GM12878 (cell line): ENCODE results near the gene GSG1L. TPM values are rescaled to one million over a fixed set of nuclear protein-coding genes. Genes with fewer than 3 reads are reported as not detected.

Experiments used
- ATAC-seq: fragments of 200-7000 bp; cut with Tn5 transposase; 3 replicates; pipeline ENCODE4 v1.9.1; 2020; ENCODE audit warnings: mild to moderate bottlenecking, moderate library complexity
- BruUV-seq: library from RNA; stranded (reverse); fragments of 400-500 nt; replicated peaks from 2 replicates; lab custom pipeline; 2021; lab: Mats Ljungman, UMichigan
- CTCF ChIA-PET: fragments of 300-600 bp; sonication (Branson Sonifier 250); formaldehyde crosslinking; extraction: SDS; loops from one replicate; lab custom pipeline; 2021; ENCODE audit warnings: inconsistent platforms; lab: Yijun Ruan, JAX
- POLR2A ChIA-PET: fragments of 350-600 bp; formaldehyde crosslinking; extraction: SDS; loops from one replicate; lab custom pipeline; 2021; ENCODE audit warnings: inconsistent platforms; lab: Charles Lee
- RAD21 ChIA-PET: fragments of 300-600 bp; sonication (Branson Sonifier 250); formaldehyde crosslinking; loops from one replicate; lab custom pipeline; 2023; ENCODE audit warnings: antibody characterized with exemption; ENCODE audit not compliant: unreplicated experiment; lab: Charles Lee
- SMC1A ChIA-PET: fragments of 300-600 bp; sonication (Branson Sonifier 250); formaldehyde crosslinking; loops from one replicate; lab custom pipeline; 2023; ENCODE audit not compliant: unreplicated experiment, uncharacterized antibody; lab: Charles Lee
- DNase-seq: peaks from one replicate; pipeline ENCODE4 v3.0.0-alpha.2; 2011; ENCODE audit warnings: low read depth, low spot score
- FAIRE-seq: peaks from 3 replicates; lab custom pipeline; 2011; peaks lifted over from hg19 to GRCh38; lab: Jason Lieb, UNC
- H2AFZ ChIP-seq: 2 replicates; pipeline ENCODE4 v1.6.0; 2011; ENCODE audit warnings: low read depth, low read length, control low read depth; ENCODE audit not compliant: control insufficient read depth
- H3K27ac ChIP-seq: 2 replicates; pipeline ENCODE4 v1.5.1; 2011; ENCODE audit warnings: control low read depth; ENCODE audit not compliant: control insufficient read depth, insufficient read depth
- H3K27me3 ChIP-seq, 2 experiments: replicated peaks in 1 of 2; 2 replicates each; pipeline versions ENCODE4 v1.6.0 to v1.6.1; 2011; ENCODE audit warnings: low read length in 1 of 2; ENCODE audit not compliant: control insufficient read depth in 2 of 2, insufficient read depth in 2 of 2
- H3K36me3 ChIP-seq, 2 experiments: 2 replicates each; pipeline ENCODE4 v1.5.1; 2011; ENCODE audit warnings: low read length in 1 of 2; ENCODE audit not compliant: control insufficient read depth in 2 of 2, insufficient read depth in 2 of 2
- H3K4me1 ChIP-seq: 2 replicates; pipeline ENCODE4 v1.6.1; 2011; ENCODE audit warnings: mild to moderate bottlenecking, low read length, moderate library complexity, mixed read lengths; ENCODE audit not compliant: control insufficient read depth, insufficient read depth
- H3K4me2 ChIP-seq: 2 replicates; pipeline ENCODE4 v1.6.0; 2011; ENCODE audit warnings: control low read depth; ENCODE audit not compliant: control insufficient read depth, insufficient read depth
- H3K4me3 ChIP-seq: fragments of 200-600 bp; sonication (generic); 2 replicates; pipeline ENCODE4 v1.5.1; 2016
- H3K79me2 ChIP-seq: 2 replicates; pipeline ENCODE4 v1.6.0; 2011; ENCODE audit warnings: low read length; ENCODE audit not compliant: control insufficient read depth, insufficient read depth
- H3K9ac ChIP-seq: 2 replicates; pipeline ENCODE4 v1.8.0; 2011; ENCODE audit warnings: low read length, control low read depth, mixed read lengths; ENCODE audit not compliant: control insufficient read depth, insufficient read depth
- H3K9me3 ChIP-seq: replicated peaks from 3 replicates; pipeline ENCODE4 v1.5.1; 2011; ENCODE audit warnings: mild to moderate bottlenecking, low read length; ENCODE audit not compliant: control insufficient read depth, insufficient read depth
- H4K20me1 ChIP-seq: 2 replicates; pipeline ENCODE4 v1.6.0; 2011; ENCODE audit not compliant: control insufficient read depth, insufficient read depth
- E2F8 ChIP-seq: fragments of 450-650 bp; IDR thresholded peaks from 2 replicates; pipeline ENCODE4 v1.6.1; 2018; ENCODE audit warnings: mild to moderate bottlenecking, low read depth, moderate library complexity; ENCODE audit not compliant: partially characterized antibody
- HDAC6 ChIP-seq: fragments of 200-600 bp; sonication (generic); IDR thresholded peaks from one replicate; pipeline ENCODE4 v1.8.0; 2017; ENCODE audit warnings: antibody characterized with exemption; ENCODE audit not compliant: unreplicated experiment
- HDGF ChIP-seq: fragments of 450-650 bp; IDR thresholded peaks from 2 replicates; pipeline ENCODE4 v1.6.1; 2016; ENCODE audit warnings: antibody characterized with exemption
- NFYB ChIP-seq: IDR thresholded peaks from 2 replicates; pipeline ENCODE4 v1.6.1; 2011; ENCODE audit warnings: low read depth, mild to moderate bottlenecking, low read length, improper control_type of control experiment, moderate library complexity; ENCODE audit not compliant: insufficient read depth
- TCF3 ChIP-seq: IDR thresholded peaks from 2 replicates; pipeline ENCODE4 v1.6.1; 2012; ENCODE audit warnings: low read depth, mild to moderate bottlenecking, low read length, borderline replicate concordance; ENCODE audit not compliant: insufficient read depth
- WRNIP1 ChIP-seq: IDR thresholded peaks from 2 replicates; pipeline ENCODE4 v1.6.1; 2011; ENCODE audit warnings: low read depth, low read length, improper control_type of control experiment, borderline replicate concordance
- ZBTB11 ChIP-seq: fragments of 450-650 bp; formaldehyde crosslinking; IDR thresholded peaks from 2 replicates; pipeline ENCODE4 v1.5.0; 2022; ENCODE audit warnings: mild to moderate bottlenecking, missing genetic modification characterization
- ZNF24 ChIP-seq: fragments of 450-650 bp; IDR thresholded peaks from 2 replicates; pipeline ENCODE4 v1.6.1; 2017; ENCODE audit warnings: antibody characterized with exemption, mild to moderate bottlenecking
- WGBS: methylation state at CpG from one replicate; pipeline ENCODE4 v1.1.6; 2016; ENCODE audit warnings: low lambda C conversion rate; ENCODE audit not compliant: insufficient replicate concordance, insufficient coverage; ENCODE audit errors: missing lambda C conversion rate; 5-methylcytosine and 5-hydroxymethylcytosine counted together
- in situ Hi-C: fragments of 300-500 bp; cut with MboI; formaldehyde crosslinking; loops from 9 replicates; pipeline ENCODE4 v1.14.3; 2018; ENCODE audit warnings: mixed read lengths
- intact Hi-C: fragments of 100-400 bp; cut with micrococcal nuclease; formaldehyde crosslinking; loops from one replicate; pipeline ENCODE4 v1.14.2; 2022; ENCODE audit not compliant: unreplicated experiment
- polyA plus RNA-seq, 11 experiments: library from polyadenylated mRNA; depleted of rRNA in 4 of 11; unstranded in 6 of 11; stranded (reverse) in 5 of 11; fragments of >200 nt; fragmentation: Nextera tagmentation in 4 of 11; fragmentation: Illumina TruSeq in 1 of 11; extraction: Ambion mirVana in 4 of 11; extraction: Trizol in 1 of 11; gene quantifications; 1 replicate in 1 of 11; 2 replicates in 10 of 11; pipeline versions ENCODE4 v1.2.1 to v1.2.3, GENCODE V29; 2011 to 2016; ENCODE audit warnings: inconsistent platforms in 2 of 11, missing spikeins in 2 of 11, low read depth in 1 of 11
- total RNA-seq, 4 experiments: library from RNA; depleted of rRNA in 3 of 4; stranded (reverse); fragments of >200 nt in 3 of 4; fragmentation: Illumina TruSeq in 1 of 4; extraction: Trizol in 1 of 4; gene quantifications; 2 replicates each; pipeline versions ENCODE4 v1.2.1 to v1.2.3, GENCODE V29; 2013 to 2021

GSG1L gene
- total and polyA plus RNA-seq, 10 of the 15 experiments (the other 5 are each of a cell fraction or from before 2014, with no cell fraction given), result not detected

GRCh38 chr16:27760789-27761176 is 302.7 kb downstream of the GSG1L start:
- H3K27ac ChIP-seq, result no peak overlapping the region
- intact Hi-C loops, result no loop called here
- no TSS peak for BruUV-seq
- FAIRE-seq (no peak), ATAC-seq (no peak), DNase-seq (no peak)
- no peaks in the 10 kb centered on the region for H3K27me3 ChIP-seq
- POLR2A ChIA-PET, result no interaction called here
- H3K4me2 ChIP-seq, result no peak overlapping the region
- no peak overlapping the region for H3K9ac ChIP-seq
- 99% methylated on average over 4 of the region's 4 CpGs for WGBS
- no peaks in the 10 kb centered on the region for H3K79me2 ChIP-seq
- TF ChIP-seq TCF3 (no peak), NFYB (no peak), ZNF24 (no peak), HDAC6 (no peak), E2F8 (no peak), ZBTB11 (CRISPR knock-in tag) (no peak), HDGF (no peak), WRNIP1 (no peak)
- H4K20me1 ChIP-seq, result no peaks in the 10 kb centered on the region
- H2AFZ ChIP-seq, result no peak overlapping the region
- no peak overlapping the region for H3K4me3 ChIP-seq
- in situ Hi-C loops, result no loop called here
- SMC1A ChIA-PET, result no interaction called here
- RAD21 ChIA-PET, result no interaction called here
- H3K4me1 ChIP-seq, result no peaks in the 10 kb centered on the region
- H3K9me3 ChIP-seq, result no peaks in the 10 kb centered on the region
- H3K36me3 ChIP-seq, result no peaks in the 10 kb centered on the region; a peak in 1 of 4 replicates
- CTCF ChIA-PET, result interaction anchor here (1.1 kb wide), 1 partner anchor 13 kb away, joined by 4 read pairs; no protein-coding TSS in a partner anchor
